ENCODE data around the gene ENTPD2.
"Not testable (repeated sequence)": the region's sequence is repeated elsewhere in the genome, so short reads cannot be mapped to it uniquely, and the experiment has no call there.

The ENTPD2 gene

GRCh38 chr9:137048655-137049543, 5.0 kb downstream of the ENTPD2 start:
- DNase-seq (ENCODE audit: low read depth in 2 of 2, low spot score in 1 of 2), result no peak

GRCh38 chr9:137046088-137046787, 7.6 kb downstream of the ENTPD2 start, which contains the start of gene NPDC1:
NPDC1 (minus strand) TSS chr9:137046177; CDS start chr9:137045989, 188 bp downstream.
- peak in 1 of 2 donors; percentile 58 for DNase-seq (ENCODE audit: low read depth in 2 of 2, low spot score in 1 of 2)

- no peak for DNase-seq (ENCODE audit: low read depth in 2 of 2, low spot score in 1 of 2)
These were observed 8.4 kb downstream of the ENTPD2 start for GRCh38 chr9:137045294-137046087.

- DNase-seq (ENCODE audit: low read depth in 2 of 2, low spot score in 1 of 2), result no peak
These were observed 9.2 kb downstream of the ENTPD2 start for GRCh38 chr9:137044502-137045177.

GRCh38 chr9:137044037-137044436, 9.8 kb downstream of the ENTPD2 start:
- no peak for DNase-seq (ENCODE audit: low read depth in 2 of 2, low spot score in 1 of 2)

- DNase-seq (ENCODE audit: low read depth in 2 of 2, low spot score in 1 of 2), result no peak
These were observed 10.8 kb downstream of the ENTPD2 start for GRCh38 chr9:137042751-137043727.

- no peak for DNase-seq (ENCODE audit: low read depth in 2 of 2, low spot score in 1 of 2)
These were observed 12.7 kb downstream of the ENTPD2 start for GRCh38 chr9:137041124-137041523.

- DNase-seq (ENCODE audit: low read depth in 2 of 2, low spot score in 1 of 2), result no peak
These were observed 13.3 kb downstream of the ENTPD2 start for GRCh38 chr9:137040568-137040967.

GRCh38 chr9:137039611-137040366, 14.1 kb downstream of the ENTPD2 start:
- DNase-seq (ENCODE audit: low read depth in 2 of 2, low spot score in 1 of 2), result no peak

GRCh38 chr9:137038916-137039315, 14.9 kb downstream of the ENTPD2 start:
- DNase-seq (ENCODE audit: low read depth in 2 of 2, low spot score in 1 of 2), result no peak

GRCh38 chr9:137037483-137037882, 16.4 kb downstream of the ENTPD2 start:
- DNase-seq (ENCODE audit: low read depth in 2 of 2, low spot score in 1 of 2), result no peak

- no peak for DNase-seq (ENCODE audit: low read depth in 2 of 2, low spot score in 1 of 2)
These were observed 16.8 kb downstream of the ENTPD2 start for GRCh38 chr9:137037035-137037434.

GRCh38 chr9:137035937-137036336, 17.9 kb downstream of the ENTPD2 start:
- no peak for DNase-seq (ENCODE audit: low read depth in 2 of 2, low spot score in 1 of 2)

GRCh38 chr9:137035507-137035834, 18.4 kb downstream of the ENTPD2 start:
- no peak for DNase-seq (ENCODE audit: low read depth in 2 of 2, low spot score in 1 of 2)

- peak; percentile 74 to 76 for DNase-seq (ENCODE audit: low read depth in 2 of 2, low spot score in 1 of 2)
These were observed 19.0 kb downstream of the ENTPD2 start for GRCh38 chr9:137034709-137035506.

GRCh38 chr9:137034039-137034708, 19.7 kb downstream of the ENTPD2 start:
- DNase-seq (ENCODE audit: low read depth in 2 of 2, low spot score in 1 of 2), result no peak

GRCh38 chr9:137033481-137033880, 20.4 kb downstream of the ENTPD2 start:
- not testable (repeated sequence) for DNase-seq (ENCODE audit: low read depth in 2 of 2, low spot score in 1 of 2)

GRCh38 chr9:137032858-137033257, 21.0 kb downstream of the ENTPD2 start:
- no peak for DNase-seq (ENCODE audit: low read depth in 2 of 2, low spot score in 1 of 2)
